ENCODE data around the gene SDK2. TPM values are rescaled to one million over a fixed set of nuclear protein-coding genes. Genes with fewer than 3 reads are reported as not detected.

Gene SDK2
- polyA plus RNA-seq, 1 of the 3 experiments (the other 2 are of a cell fraction), result 0.02 TPM

- TF ChIP-seq, protein P1, sequence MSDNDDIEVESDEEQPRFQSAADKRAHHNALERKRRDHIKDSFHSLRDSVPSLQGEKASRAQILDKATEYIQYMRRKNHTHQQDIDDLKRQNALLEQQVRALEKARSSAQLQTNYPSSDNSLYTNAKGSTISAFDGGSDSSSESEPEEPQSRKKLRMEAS (IDR thresholded peaks at IDR 0.05; ENCODE audit: low read depth), result peak; percentile 80
- no peak for TF ChIP-seq GATA2 (CRISPR knock-in tag; IDR thresholded peaks at IDR 0.05)
- TF ChIP-seq CHD2 (IDR thresholded peaks at IDR 0.05; ENCODE audit: low read length, partially characterized antibody), result no peak
- no peak for TF ChIP-seq NRF1 (IDR thresholded peaks at IDR 0.05; ENCODE audit: low read depth, low read length)
- no peak for TF ChIP-seq TEAD4 (IDR thresholded peaks at IDR 0.05; ENCODE audit: borderline replicate concordance, insufficient read depth)
- TF ChIP-seq SIN3A (IDR thresholded peaks at IDR 0.05; ENCODE audit: borderline replicate concordance, low read depth, low read length), result no peak
- TF ChIP-seq GABPA (IDR thresholded peaks at IDR 0.05; ENCODE audit: low read depth), result no peak
- peak; percentile 94 for TF ChIP-seq NFIC (IDR thresholded peaks at IDR 0.05; ENCODE audit: borderline replicate concordance)
- TF ChIP-seq YY1 (IDR thresholded peaks at IDR 0.05; ENCODE audit: low read depth), result no peak
- no peak for TF ChIP-seq RCOR1 (IDR thresholded peaks at IDR 0.05; ENCODE audit: low read length)
- peak; percentile 63 for TF ChIP-seq PBX3 (IDR thresholded peaks at IDR 0.05)
Observed at GRCh38 chr17:73291260-73291801, 352.9 kb downstream of the SDK2 start (continued).

- no peaks in the 10 kb centered on the region for H3K9me2 ChIP-seq
- H3K27me3 ChIP-seq (ENCODE audit: insufficient read depth), result no peaks in the 10 kb centered on the region
- WGBS (ENCODE audit: low lambda C conversion rate), result 90% methylated on average over 16 of the region's 16 CpGs
- no peak overlapping the region for H3K4me3 ChIP-seq (ENCODE audit: low read depth in 2 of 2, low read length in 1 of 2)
- H3K9me3 ChIP-seq, result no peaks in the 10 kb centered on the region
- CTCF ChIA-PET, result interaction anchor here (0.7 to 2.8 kb wide), 6 partner anchors 9 to 79 kb away, joined by 3 to 16 read pairs (median 6); no protein-coding TSS in a partner anchor
- H4K20me1 ChIP-seq (ENCODE audit: insufficient read depth), result peaks cover 68% of the 10 kb centered on the region
- POLR2A ChIA-PET, result interaction anchor here (0.9 kb wide), 1 partner anchor 9 kb away, joined by 3 read pairs; no protein-coding TSS in a partner anchor
- H2AFZ ChIP-seq (ENCODE audit: low read depth), result no peak overlapping the region
- H3K9ac ChIP-seq, result peak overlapping the region; percentile 61; the same call in 1 of the 2 replicates
- peaks cover 99% of the 10 kb centered on the region for H3K79me2 ChIP-seq (ENCODE audit: insufficient read depth)
- H3F3A ChIP-seq (replicated peaks; ENCODE audit: insufficient read depth), result peaks cover 32% of the 10 kb centered on the region
- H3K27ac ChIP-seq (ENCODE audit: low read depth in 2 of 2, low read length in 1 of 2), result peak overlapping the region in 1 of 2 experiments; percentile 88; a peak in 2 of 4 replicates
- peaks cover 0 to 8% of the 10 kb centered on the region in 2 experiments for H3K36me3 ChIP-seq (replicated peaks in 1 of 2; ENCODE audit: control insufficient read depth in 1 of 2, insufficient read depth in 2 of 2, low read length in 1 of 2)
- H3K4me1 ChIP-seq (ENCODE audit: control insufficient read depth in 1 of 2, insufficient read depth in 2 of 2, low read depth in 1 of 2, low read length in 1 of 2), result peaks cover 34 to 40% of the 10 kb centered on the region in 2 experiments; a peak in 3 of 4 replicates
- no peak for DNase-seq
- TF ChIP-seq EP300 (IDR thresholded peaks at IDR 0.05; ENCODE audit: borderline replicate concordance in 1 of 2, low read depth in 1 of 2, low read length in 1 of 2) (no peak), RXRA (IDR thresholded peaks at IDR 0.05; ENCODE audit: borderline replicate concordance, low read depth) (no peak), SMC3 (IDR thresholded peaks at IDR 0.05; ENCODE audit: low read depth, low read length) (no peak), RAD21 (IDR thresholded peaks at IDR 0.05; ENCODE audit: low read length) (no peak), RFX5 (IDR thresholded peaks at IDR 0.05; ENCODE audit: low read length) (no peak), USF2 (IDR thresholded peaks at IDR 0.05; ENCODE audit: borderline replicate concordance, low read depth, low read length) (no peak), FOXM1 (IDR thresholded peaks at IDR 0.05; ENCODE audit: low read depth) (no peak), JUND (IDR thresholded peaks at IDR 0.05) (no peak), REST (IDR thresholded peaks at IDR 0.05; ENCODE audit: low read depth, low read length) (no peak), RCOR1 (IDR thresholded peaks at IDR 0.05; ENCODE audit: low read length) (no peak), NFIC (IDR thresholded peaks at IDR 0.05; ENCODE audit: borderline replicate concordance) (no peak), NRF1 (IDR thresholded peaks at IDR 0.05; ENCODE audit: low read depth, low read length) (no peak), TAF1 (IDR thresholded peaks at IDR 0.05; ENCODE audit: borderline replicate concordance, low read depth, low read length) (no peak), FOXJ3 (CRISPR knock-in tag; IDR thresholded peaks at IDR 0.05) (no peak)
- TF ChIP-seq, protein P1 (IDR thresholded peaks at IDR 0.05; ENCODE audit: low read depth), result no peak
- TF ChIP-seq, protein P2, sequence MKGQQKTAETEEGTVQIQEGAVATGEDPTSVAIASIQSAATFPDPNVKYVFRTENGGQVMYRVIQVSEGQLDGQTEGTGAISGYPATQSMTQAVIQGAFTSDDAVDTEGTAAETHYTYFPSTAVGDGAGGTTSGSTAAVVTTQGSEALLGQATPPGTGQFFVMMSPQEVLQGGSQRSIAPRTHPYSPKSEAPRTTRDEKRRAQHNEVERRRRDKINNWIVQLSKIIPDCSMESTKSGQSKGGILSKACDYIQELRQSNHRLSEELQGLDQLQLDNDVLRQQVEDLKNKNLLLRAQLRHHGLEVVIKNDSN (IDR thresholded peaks at IDR 0.05; ENCODE audit: borderline replicate concordance, low read depth), result no peak
- peak overlapping the region; percentile 71 for H3K4me2 ChIP-seq
Observed at GRCh38 chr17:73290399-73291259, 353.6 kb downstream of the SDK2 start.
